IPS-20b (cell line): ENCODE data around the gene PDE6B.
"Not testable (repeated sequence)": the region's sequence is repeated elsewhere in the genome, so short reads cannot be mapped to it uniquely, and the experiment has no call there.

Experiments used
- H3K27ac ChIP-seq: one replicate; pipeline ENCODE4 v1.5.1; 2013; ENCODE audit warnings: low read length
- H3K27me3 ChIP-seq: 2 replicates; pipeline ENCODE4 v1.6.1; 2013; ENCODE audit warnings: mild to moderate bottlenecking, low read length, inconsistent platforms; ENCODE audit not compliant: insufficient read depth
- H3K36me3 ChIP-seq: 2 replicates; pipeline ENCODE4 v1.6.1; 2013; ENCODE audit warnings: low read depth, mild to moderate bottlenecking, inconsistent platforms, low read length, moderate library complexity; ENCODE audit not compliant: insufficient read depth
- H3K4me1 ChIP-seq: 2 replicates; pipeline ENCODE4 v1.6.1; 2013; ENCODE audit warnings: mild to moderate bottlenecking, control low read depth, inconsistent platforms, low read length, moderate library complexity; ENCODE audit not compliant: insufficient read depth
- H3K4me3 ChIP-seq: 2 replicates; pipeline ENCODE4 v1.5.1; 2013; ENCODE audit warnings: mild to moderate bottlenecking, low read length, inconsistent platforms
- H3K9ac ChIP-seq: 2 replicates; pipeline ENCODE4 v1.6.1; 2013; ENCODE audit warnings: low read depth, mild to moderate bottlenecking, inconsistent platforms, low read length, moderate library complexity
- H3K9me3 ChIP-seq: 2 replicates; pipeline ENCODE4 v1.6.1; 2013; ENCODE audit warnings: mild to moderate bottlenecking, low read depth, low read length, inconsistent platforms; ENCODE audit not compliant: insufficient read depth

The PDE6B gene

GRCh38 chr4:689723-690122, 64.3 kb downstream of the PDE6B start:
- H3K4me1 ChIP-seq: peaks cover 5% of the 10 kb centered on the region

GRCh38 chr4:692771-693554, 67.6 kb downstream of the PDE6B start:
- Histone ChIP-seq H3K27ac (no peak overlapping the region), H3K4me3 (no peak overlapping the region), H3K9me3 (peaks cover 5% of the 10 kb centered on the region; the same call in 1 of the 2 replicates), H3K9ac (no peak overlapping the region), H3K27me3 (peaks cover 16% of the 10 kb centered on the region; the same call in 1 of the 2 replicates), H3K4me1 (peaks cover 5% of the 10 kb centered on the region), H3K36me3 (no peaks in the 10 kb centered on the region)

More at GRCh38 chr4:689723-690122, 64.3 kb downstream of the PDE6B start:
- peak overlapping the region; percentile 60; the same call in 1 of the 2 replicates for H3K4me3 ChIP-seq
- no peak overlapping the region for H3K27ac ChIP-seq
- H3K36me3 ChIP-seq: no peaks in the 10 kb centered on the region
- peaks cover 2% of the 10 kb centered on the region; the same call in 1 of the 2 replicates for H3K9me3 ChIP-seq
- H3K27me3 ChIP-seq: peaks cover 19% of the 10 kb centered on the region; the same call in 1 of the 2 replicates
- H3K9ac ChIP-seq: peak overlapping the region; percentile 55; the same call in 1 of the 2 replicates

- not testable (repeated sequence) for H3K9ac ChIP-seq, H3K27ac ChIP-seq, H3K27me3 ChIP-seq, H3K4me3 ChIP-seq, H3K9me3 ChIP-seq, H3K4me1 ChIP-seq, H3K36me3 ChIP-seq
These were observed 69.1 kb downstream of the PDE6B start for GRCh38 chr4:694341-694940.

GRCh38 chr4:699816-700580, 74.6 kb downstream of the PDE6B start:
- Histone ChIP-seq H3K9me3 (0 out of 2 replicates have a peak, but pooled peaks cover under 1% of the 10 kb centered on the region), H3K9ac (no peak overlapping the region), H3K36me3 (no peaks in the 10 kb centered on the region), H3K27ac (no peak overlapping the region), H3K4me3 (no peak overlapping the region), H3K27me3 (peaks cover 13% of the 10 kb centered on the region), H3K4me1 (no peaks in the 10 kb centered on the region)

- Histone ChIP-seq H3K9ac (no peak overlapping the region), H3K27me3 (peaks cover 16% of the 10 kb centered on the region), H3K4me3 (no peak overlapping the region), H3K4me1 (no peaks in the 10 kb centered on the region), H3K27ac (no peak overlapping the region), H3K9me3 (no peaks in the 10 kb centered on the region), H3K36me3 (no peaks in the 10 kb centered on the region)
These were observed 75.4 kb downstream of the PDE6B start for GRCh38 chr4:700587-701264.

GRCh38 chr4:702618-703048, 77.3 kb downstream of the PDE6B start:
- H3K9ac ChIP-seq: no peak overlapping the region

GRCh38 chr4:703336-704197, 78.2 kb downstream of the PDE6B start:
- H3K4me3 ChIP-seq: no peak overlapping the region
- H3K27ac ChIP-seq: no peak overlapping the region
- no peaks in the 10 kb centered on the region for H3K4me1 ChIP-seq
- no peaks in the 10 kb centered on the region for H3K9me3 ChIP-seq
- H3K9ac ChIP-seq: no peak overlapping the region
- H3K36me3 ChIP-seq: peaks cover 5% of the 10 kb centered on the region; the same call in 1 of the 2 replicates
- peaks cover 16% of the 10 kb centered on the region for H3K27me3 ChIP-seq

More at GRCh38 chr4:702618-703048, 77.3 kb downstream of the PDE6B start:
- Histone ChIP-seq H3K36me3 (no peaks in the 10 kb centered on the region), H3K27ac (no peak overlapping the region), H3K9me3 (no peaks in the 10 kb centered on the region), H3K27me3 (peaks cover 16% of the 10 kb centered on the region), H3K4me3 (no peak overlapping the region), H3K4me1 (no peaks in the 10 kb centered on the region)

GRCh38 chr4:704198-704891, 79.0 kb downstream of the PDE6B start:
- Histone ChIP-seq H3K4me3 (no peak overlapping the region), H3K36me3 (peaks cover 11% of the 10 kb centered on the region; the same call in 1 of the 2 replicates), H3K27ac (no peak overlapping the region), H3K27me3 (peaks cover 16% of the 10 kb centered on the region), H3K9ac (no peak overlapping the region), H3K9me3 (no peaks in the 10 kb centered on the region), H3K4me1 (no peaks in the 10 kb centered on the region)

- Histone ChIP-seq H3K36me3 (peaks cover 17% of the 10 kb centered on the region; the same call in 1 of the 2 replicates), H3K4me3 (peak overlapping the region; percentile 65; the same call in 1 of the 2 replicates), H3K27me3 (peaks cover 16% of the 10 kb centered on the region), H3K9me3 (no peaks in the 10 kb centered on the region), H3K4me1 (no peaks in the 10 kb centered on the region), H3K27ac (no peak overlapping the region), H3K9ac (no peak overlapping the region)
These were observed 79.6 kb downstream of the PDE6B start for GRCh38 chr4:704971-705277.
